HepG2 (cell line): Measurements from ENCODE around the gene ESR2. TPM values are rescaled to one million over a fixed set of nuclear protein-coding genes. Genes with fewer than 3 reads are reported as not detected.

Source experiments
- HES4 ChIP-seq: sonication (generic); formaldehyde crosslinking; IDR thresholded peaks from 2 replicates; pipeline ENCODE4 v1.9.0; 2021; ENCODE audit warnings: mild to moderate bottlenecking, missing genetic modification reagents, borderline replicate concordance
- NFYB ChIP-seq: sonication (generic); formaldehyde crosslinking; IDR thresholded peaks from 2 replicates; pipeline ENCODE4 v1.4.0; 2020; ENCODE audit warnings: missing genetic modification reagents
- SALL2 ChIP-seq: sonication (generic); formaldehyde crosslinking; IDR thresholded peaks from 2 replicates; pipeline ENCODE4 v1.8.1; 2023; ENCODE audit warnings: mild to moderate bottlenecking, missing genetic modification reagents, inconsistent platforms
- THYN1 ChIP-seq: sonication (generic); formaldehyde crosslinking; IDR thresholded peaks from 2 replicates; pipeline ENCODE4 v1.8.1; 2023; ENCODE audit warnings: low read depth, mild to moderate bottlenecking, moderate library complexity, missing genetic modification reagents, borderline replicate concordance
- YEATS2 ChIP-seq: sonication (generic); formaldehyde crosslinking; IDR thresholded peaks from 2 replicates; pipeline ENCODE4 v1.4.0; 2020; ENCODE audit warnings: missing genetic modification reagents, borderline replicate concordance
- ZNF678 ChIP-seq: sonication (generic); formaldehyde crosslinking; IDR thresholded peaks from 2 replicates; pipeline ENCODE4 v1.4.0; 2020; ENCODE audit warnings: mild to moderate bottlenecking, missing genetic modification reagents
- ZNF790 ChIP-seq: sonication (generic); formaldehyde crosslinking; IDR thresholded peaks from 2 replicates; pipeline ENCODE4 v1.8.0; 2022; ENCODE audit warnings: missing genetic modification reagents, mild to moderate bottlenecking, borderline replicate concordance
- ZSCAN25 ChIP-seq: sonication (generic); formaldehyde crosslinking; IDR thresholded peaks from 2 replicates; pipeline ENCODE4 v1.8.0; 2022; ENCODE audit warnings: mild to moderate bottlenecking, missing genetic modification reagents
- polyA plus RNA-seq, 8 experiments: library from polyadenylated mRNA; depleted of rRNA in 3 of 8; stranded (reverse) in 7 of 8; unstranded in 1 of 8; fragments of >200 nt; fragmentation: Illumina TruSeq in 4 of 8; extraction: Trizol in 4 of 8; gene quantifications; 2 replicates each; pipeline versions ENCODE4 v1.2.1 to v1.2.3, GENCODE V29; 2011 to 2016; ENCODE audit warnings: low read depth in 4 of 8, missing spikeins in 1 of 8, mixed read lengths in 1 of 8; ENCODE audit not compliant: insufficient read depth in 1 of 8
- total RNA-seq, 5 experiments: library from RNA; depleted of rRNA; stranded (reverse); fragments of >200 nt; fragmentation: Illumina TruSeq; extraction: Trizol; gene quantifications; 2 replicates each; pipeline ENCODE4 v1.2.3, GENCODE V29; 2016; ENCODE audit warnings: low read depth in 1 of 5
- TF ChIP-seq, protein P1 (sequence below): sonication (generic); formaldehyde crosslinking; IDR thresholded peaks from 2 replicates; pipeline ENCODE4 v1.5.0; 2020; ENCODE audit warnings: missing genetic modification reagents
- TF ChIP-seq, protein P2 (sequence below): IDR thresholded peaks from 2 replicates; pipeline ENCODE4 v1.6.1; 2016; ENCODE audit warnings: mild to moderate bottlenecking, missing biosample characterization, missing genetic modification reagents
- TF ChIP-seq, protein P3 (sequence below): IDR thresholded peaks from 2 replicates; pipeline ENCODE4 v1.6.1; 2016; ENCODE audit warnings: low read depth, missing genetic modification reagents, missing compliant biosample characterization
- TF ChIP-seq, protein P4 (sequence below): sonication (generic); formaldehyde crosslinking; IDR thresholded peaks from 2 replicates; pipeline ENCODE4 v1.5.0; 2020; ENCODE audit warnings: mild to moderate bottlenecking, missing genetic modification reagents, moderate library complexity
- TF ChIP-seq, protein P5 (sequence below): sonication (generic); formaldehyde crosslinking; IDR thresholded peaks from 2 replicates; pipeline ENCODE4 v1.5.1; 2020; ENCODE audit warnings: mild to moderate bottlenecking, missing genetic modification reagents, moderate library complexity

The ESR2 gene
- total and polyA plus RNA-seq, 2 of the 13 experiments (the other 11 are each of a cell fraction or from before 2014, with no cell fraction given), result 0.01 to 0.04 TPM

DNA sequence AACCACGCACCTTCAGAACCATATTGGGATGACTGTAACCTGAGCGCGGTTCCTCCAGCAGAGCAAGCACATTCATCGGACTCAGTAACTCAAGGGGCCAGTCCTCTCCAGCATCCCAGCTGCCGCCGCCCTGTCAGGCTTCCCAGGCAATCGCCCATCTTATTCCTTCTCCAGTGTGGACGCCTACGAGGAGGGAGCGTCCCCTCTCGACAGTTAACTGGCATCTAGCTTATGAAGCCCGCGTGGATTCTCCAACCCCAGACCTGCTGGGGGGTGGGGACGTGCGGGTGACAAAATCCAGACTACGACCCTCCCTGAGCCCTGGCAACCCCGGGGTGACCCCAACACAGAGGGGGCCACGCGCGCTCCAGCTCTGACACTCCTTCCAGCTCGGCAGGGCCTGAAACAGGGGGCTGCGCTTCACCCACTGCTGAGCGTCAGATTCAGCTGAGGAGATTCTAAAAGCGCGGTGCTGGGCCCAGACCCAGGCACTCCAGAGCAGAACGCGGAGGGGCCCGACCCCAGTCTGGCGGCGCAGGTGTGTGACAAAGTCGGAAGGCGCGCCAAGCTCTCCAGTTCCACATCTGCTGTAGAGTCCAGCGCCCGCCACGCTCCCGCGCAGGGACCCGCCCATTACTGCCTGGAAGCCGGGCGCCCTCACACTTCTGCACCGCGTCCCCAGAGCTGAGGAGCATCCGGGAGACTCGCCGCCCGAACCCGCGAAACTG, 43.9 kb upstream of the ESR2 start (continued):
- TF ChIP-seq THYN1 (CRISPR knock-in tag) (no peak), ZNF678 (CRISPR knock-in tag) (no peak), HES4 (no peak), SALL2 (CRISPR knock-in tag) (no peak; the same call in 1 of the 2 replicates), NFYB (CRISPR knock-in tag) (no peak), ZNF790 (no peak), ZSCAN25 (CRISPR knock-in tag) (0 out of 2 replicates have a peak, but pooled peaks have one; percentile 44), YEATS2 (CRISPR knock-in tag) (0 out of 2 replicates have a peak, but pooled peaks have one; percentile 9)
- TF ChIP-seq, protein P1, sequence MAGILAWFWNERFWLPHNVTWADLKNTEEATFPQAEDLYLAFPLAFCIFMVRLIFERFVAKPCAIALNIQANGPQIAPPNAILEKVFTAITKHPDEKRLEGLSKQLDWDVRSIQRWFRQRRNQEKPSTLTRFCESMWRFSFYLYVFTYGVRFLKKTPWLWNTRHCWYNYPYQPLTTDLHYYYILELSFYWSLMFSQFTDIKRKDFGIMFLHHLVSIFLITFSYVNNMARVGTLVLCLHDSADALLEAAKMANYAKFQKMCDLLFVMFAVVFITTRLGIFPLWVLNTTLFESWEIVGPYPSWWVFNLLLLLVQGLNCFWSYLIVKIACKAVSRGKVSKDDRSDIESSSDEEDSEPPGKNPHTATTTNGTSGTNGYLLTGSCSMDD, result no peak
- TF ChIP-seq, protein P2, sequence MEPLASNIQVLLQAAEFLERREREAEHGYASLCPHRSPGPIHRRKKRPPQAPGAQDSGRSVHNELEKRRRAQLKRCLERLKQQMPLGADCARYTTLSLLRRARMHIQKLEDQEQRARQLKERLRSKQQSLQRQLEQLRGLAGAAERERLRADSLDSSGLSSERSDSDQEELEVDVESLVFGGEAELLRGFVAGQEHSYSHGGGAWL (CRISPR knock-in tag), result 0 out of 2 replicates have a peak, but pooled peaks have one; percentile 25
- TF ChIP-seq, protein P3, sequence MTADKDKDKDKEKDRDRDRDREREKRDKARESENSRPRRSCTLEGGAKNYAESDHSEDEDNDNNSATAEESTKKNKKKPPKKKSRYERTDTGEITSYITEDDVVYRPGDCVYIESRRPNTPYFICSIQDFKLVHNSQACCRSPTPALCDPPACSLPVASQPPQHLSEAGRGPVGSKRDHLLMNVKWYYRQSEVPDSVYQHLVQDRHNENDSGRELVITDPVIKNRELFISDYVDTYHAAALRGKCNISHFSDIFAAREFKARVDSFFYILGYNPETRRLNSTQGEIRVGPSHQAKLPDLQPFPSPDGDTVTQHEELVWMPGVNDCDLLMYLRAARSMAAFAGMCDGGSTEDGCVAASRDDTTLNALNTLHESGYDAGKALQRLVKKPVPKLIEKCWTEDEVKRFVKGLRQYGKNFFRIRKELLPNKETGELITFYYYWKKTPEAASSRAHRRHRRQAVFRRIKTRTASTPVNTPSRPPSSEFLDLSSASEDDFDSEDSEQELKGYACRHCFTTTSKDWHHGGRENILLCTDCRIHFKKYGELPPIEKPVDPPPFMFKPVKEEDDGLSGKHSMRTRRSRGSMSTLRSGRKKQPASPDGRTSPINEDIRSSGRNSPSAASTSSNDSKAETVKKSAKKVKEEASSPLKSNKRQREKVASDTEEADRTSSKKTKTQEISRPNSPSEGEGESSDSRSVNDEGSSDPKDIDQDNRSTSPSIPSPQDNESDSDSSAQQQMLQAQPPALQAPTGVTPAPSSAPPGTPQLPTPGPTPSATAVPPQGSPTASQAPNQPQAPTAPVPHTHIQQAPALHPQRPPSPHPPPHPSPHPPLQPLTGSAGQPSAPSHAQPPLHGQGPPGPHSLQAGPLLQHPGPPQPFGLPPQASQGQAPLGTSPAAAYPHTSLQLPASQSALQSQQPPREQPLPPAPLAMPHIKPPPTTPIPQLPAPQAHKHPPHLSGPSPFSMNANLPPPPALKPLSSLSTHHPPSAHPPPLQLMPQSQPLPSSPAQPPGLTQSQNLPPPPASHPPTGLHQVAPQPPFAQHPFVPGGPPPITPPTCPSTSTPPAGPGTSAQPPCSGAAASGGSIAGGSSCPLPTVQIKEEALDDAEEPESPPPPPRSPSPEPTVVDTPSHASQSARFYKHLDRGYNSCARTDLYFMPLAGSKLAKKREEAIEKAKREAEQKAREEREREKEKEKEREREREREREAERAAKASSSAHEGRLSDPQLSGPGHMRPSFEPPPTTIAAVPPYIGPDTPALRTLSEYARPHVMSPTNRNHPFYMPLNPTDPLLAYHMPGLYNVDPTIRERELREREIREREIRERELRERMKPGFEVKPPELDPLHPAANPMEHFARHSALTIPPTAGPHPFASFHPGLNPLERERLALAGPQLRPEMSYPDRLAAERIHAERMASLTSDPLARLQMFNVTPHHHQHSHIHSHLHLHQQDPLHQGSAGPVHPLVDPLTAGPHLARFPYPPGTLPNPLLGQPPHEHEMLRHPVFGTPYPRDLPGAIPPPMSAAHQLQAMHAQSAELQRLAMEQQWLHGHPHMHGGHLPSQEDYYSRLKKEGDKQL, result no peak
- TF ChIP-seq, protein P4, sequence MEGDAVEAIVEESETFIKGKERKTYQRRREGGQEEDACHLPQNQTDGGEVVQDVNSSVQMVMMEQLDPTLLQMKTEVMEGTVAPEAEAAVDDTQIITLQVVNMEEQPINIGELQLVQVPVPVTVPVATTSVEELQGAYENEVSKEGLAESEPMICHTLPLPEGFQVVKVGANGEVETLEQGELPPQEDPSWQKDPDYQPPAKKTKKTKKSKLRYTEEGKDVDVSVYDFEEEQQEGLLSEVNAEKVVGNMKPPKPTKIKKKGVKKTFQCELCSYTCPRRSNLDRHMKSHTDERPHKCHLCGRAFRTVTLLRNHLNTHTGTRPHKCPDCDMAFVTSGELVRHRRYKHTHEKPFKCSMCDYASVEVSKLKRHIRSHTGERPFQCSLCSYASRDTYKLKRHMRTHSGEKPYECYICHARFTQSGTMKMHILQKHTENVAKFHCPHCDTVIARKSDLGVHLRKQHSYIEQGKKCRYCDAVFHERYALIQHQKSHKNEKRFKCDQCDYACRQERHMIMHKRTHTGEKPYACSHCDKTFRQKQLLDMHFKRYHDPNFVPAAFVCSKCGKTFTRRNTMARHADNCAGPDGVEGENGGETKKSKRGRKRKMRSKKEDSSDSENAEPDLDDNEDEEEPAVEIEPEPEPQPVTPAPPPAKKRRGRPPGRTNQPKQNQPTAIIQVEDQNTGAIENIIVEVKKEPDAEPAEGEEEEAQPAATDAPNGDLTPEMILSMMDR (CRISPR knock-in tag), result peak; percentile 51
- TF ChIP-seq, protein P5, sequence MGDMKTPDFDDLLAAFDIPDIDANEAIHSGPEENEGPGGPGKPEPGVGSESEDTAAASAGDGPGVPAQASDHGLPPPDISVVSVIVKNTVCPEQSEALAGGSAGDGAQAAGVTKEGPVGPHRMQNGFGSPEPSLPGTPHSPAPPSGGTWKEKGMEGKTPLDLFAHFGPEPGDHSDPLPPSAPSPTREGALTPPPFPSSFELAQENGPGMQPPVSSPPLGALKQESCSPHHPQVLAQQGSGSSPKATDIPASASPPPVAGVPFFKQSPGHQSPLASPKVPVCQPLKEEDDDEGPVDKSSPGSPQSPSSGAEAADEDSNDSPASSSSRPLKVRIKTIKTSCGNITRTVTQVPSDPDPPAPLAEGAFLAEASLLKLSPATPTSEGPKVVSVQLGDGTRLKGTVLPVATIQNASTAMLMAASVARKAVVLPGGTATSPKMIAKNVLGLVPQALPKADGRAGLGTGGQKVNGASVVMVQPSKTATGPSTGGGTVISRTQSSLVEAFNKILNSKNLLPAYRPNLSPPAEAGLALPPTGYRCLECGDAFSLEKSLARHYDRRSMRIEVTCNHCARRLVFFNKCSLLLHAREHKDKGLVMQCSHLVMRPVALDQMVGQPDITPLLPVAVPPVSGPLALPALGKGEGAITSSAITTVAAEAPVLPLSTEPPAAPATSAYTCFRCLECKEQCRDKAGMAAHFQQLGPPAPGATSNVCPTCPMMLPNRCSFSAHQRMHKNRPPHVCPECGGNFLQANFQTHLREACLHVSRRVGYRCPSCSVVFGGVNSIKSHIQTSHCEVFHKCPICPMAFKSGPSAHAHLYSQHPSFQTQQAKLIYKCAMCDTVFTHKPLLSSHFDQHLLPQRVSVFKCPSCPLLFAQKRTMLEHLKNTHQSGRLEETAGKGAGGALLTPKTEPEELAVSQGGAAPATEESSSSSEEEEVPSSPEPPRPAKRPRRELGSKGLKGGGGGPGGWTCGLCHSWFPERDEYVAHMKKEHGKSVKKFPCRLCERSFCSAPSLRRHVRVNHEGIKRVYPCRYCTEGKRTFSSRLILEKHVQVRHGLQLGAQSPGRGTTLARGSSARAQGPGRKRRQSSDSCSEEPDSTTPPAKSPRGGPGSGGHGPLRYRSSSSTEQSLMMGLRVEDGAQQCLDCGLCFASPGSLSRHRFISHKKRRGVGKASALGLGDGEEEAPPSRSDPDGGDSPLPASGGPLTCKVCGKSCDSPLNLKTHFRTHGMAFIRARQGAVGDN, result peak; percentile 57
